Activated CD4-positive, alpha-beta T cell treated with anti-CD3 and anti-CD28 coated beads for 36 hours (primary cell): ENCODE measurements around the gene NUDT1. TPM values are rescaled to one million over a fixed set of nuclear protein-coding genes. Genes with fewer than 3 reads are reported as not detected.

ENCODE experiments used
- ATAC-seq: fragments of 200-7000 bp; cut with Tn5 transposase; one replicate; pipeline ENCODE4 v1.10.0; 2021; ENCODE audit warnings: mild to moderate bottlenecking, moderate library complexity
- CTCF ChIA-PET: fragments of 350-600 bp; sonication (Branson Sonifier 250); formaldehyde crosslinking; loops from one replicate; lab custom pipeline; 2021; ENCODE audit warnings: antibody characterized with exemption; lab: Charles Lee
- POLR2A ChIA-PET: fragments of 350-600 bp; sonication (Branson Sonifier 250); formaldehyde crosslinking; loops from one replicate; lab custom pipeline; 2021; ENCODE audit warnings: antibody characterized with exemption, inconsistent platforms; lab: Charles Lee
- DNase-seq: peaks from one replicate; pipeline ENCODE4 v3.0.0-alpha.2; 2020
- H3K27ac Mint-ChIP-seq: one replicate; pipeline ENCODE4 v1.8.0; 2021; ENCODE audit warnings: mixed read lengths
- H3K27me3 Mint-ChIP-seq: one replicate; pipeline ENCODE4 v1.8.0; 2021; ENCODE audit warnings: mixed read lengths
- H3K36me3 Mint-ChIP-seq: one replicate; pipeline ENCODE4 v1.8.0; 2021; ENCODE audit warnings: low read depth, mixed read lengths
- H3K4me1 Mint-ChIP-seq: one replicate; pipeline ENCODE4 v1.8.0; 2021; ENCODE audit warnings: mixed read lengths
- H3K4me3 Mint-ChIP-seq: one replicate; pipeline ENCODE4 v1.8.0; 2021; ENCODE audit warnings: mild to moderate bottlenecking, moderate library complexity, mixed read lengths
- H3K9me3 Mint-ChIP-seq: one replicate; pipeline ENCODE4 v1.8.0; 2021; ENCODE audit warnings: low read depth, mixed read lengths
- intact Hi-C, 2 experiments: fragments of 100-400 bp; cut with DNase I in 1 of 2; cut with micrococcal nuclease in 1 of 2; formaldehyde crosslinking; loops; one replicate each; pipeline versions ENCODE4 v1.14.2 to v1.15.1; 2022 to 2024; cut with DNase I, micrococcal nuclease
- total RNA-seq, 2 experiments: library from RNA; stranded (reverse); gene quantifications; one replicate each; pipeline ENCODE4 v1.2.3, GENCODE V29; 2021

NUDT1 gene
- total RNA-seq, 2 experiments from 2014 or later, result 52.5 to 100 TPM

GRCh38 chr7:2199956-2200583 is 42.0 kb upstream of the NUDT1 start:
- H3K27ac Mint-ChIP-seq, result no peak overlapping the region
- no peak for ATAC-seq
- H3K4me1 Mint-ChIP-seq, result no peaks in the 10 kb centered on the region
- ChIA-PET CTCF (no interaction called here), POLR2A (no interaction called here)
- H3K4me3 Mint-ChIP-seq, result no peak overlapping the region
- DNase-seq, result no peak
- H3K9me3 Mint-ChIP-seq, result no peaks in the 10 kb centered on the region
- intact Hi-C loops, result no loop called here
- H3K27me3 Mint-ChIP-seq, result no peaks in the 10 kb centered on the region
- H3K36me3 Mint-ChIP-seq, result peaks cover 30% of the 10 kb centered on the region

- Mint-ChIP-seq H3K36me3 (peaks cover 25% of the 10 kb centered on the region), H3K27ac (no peak overlapping the region), H3K4me3 (no peak overlapping the region), H3K27me3 (no peaks in the 10 kb centered on the region), H3K9me3 (no peaks in the 10 kb centered on the region), H3K4me1 (no peaks in the 10 kb centered on the region)
- no peak for ATAC-seq
- CTCF ChIA-PET, result no interaction called here
- DNase-seq, result no peak
- intact Hi-C loops, result no loop called here
- POLR2A ChIA-PET, result no interaction called here
Measured at GRCh38 chr7:2200584-2200980, 41.4 kb upstream of the NUDT1 start.

- DNase-seq (no peak), ATAC-seq (no peak)
- Mint-ChIP-seq H3K4me3 (no peak overlapping the region), H3K36me3 (peaks cover 20% of the 10 kb centered on the region), H3K27me3 (no peaks in the 10 kb centered on the region), H3K27ac (no peak overlapping the region), H3K9me3 (no peaks in the 10 kb centered on the region), H3K4me1 (no peaks in the 10 kb centered on the region)
- ChIA-PET CTCF (no interaction called here), POLR2A (no interaction called here)
- intact Hi-C loops, result no loop called here
Measured at GRCh38 chr7:2201128-2201527, 40.9 kb upstream of the NUDT1 start.

GRCh38 chr7:2201686-2202360 is 40.2 kb upstream of the NUDT1 start:
- peaks cover 13% of the 10 kb centered on the region for H3K36me3 Mint-ChIP-seq
- no peak overlapping the region for H3K4me3 Mint-ChIP-seq
- no peaks in the 10 kb centered on the region for H3K27me3 Mint-ChIP-seq
- H3K9me3 Mint-ChIP-seq, result no peaks in the 10 kb centered on the region
- intact Hi-C loops, result no loop called here
- no peaks in the 10 kb centered on the region for H3K4me1 Mint-ChIP-seq
- no peak for ATAC-seq
- ChIA-PET CTCF (interaction anchor here (0.9 kb wide), 1 partner anchor 11 kb away, joined by 3 read pairs; no protein-coding TSS in a partner anchor), POLR2A (no interaction called here)
- no peak overlapping the region for H3K27ac Mint-ChIP-seq
- no peak for DNase-seq

GRCh38 chr7:2202361-2202761 is 39.7 kb upstream of the NUDT1 start:
- H3K4me3 Mint-ChIP-seq, result no peak overlapping the region
- POLR2A ChIA-PET, result no interaction called here

GRCh38 chr7:2202901-2203765 is 38.9 kb upstream of the NUDT1 start:
- DNase-seq, result no peak
- Mint-ChIP-seq H3K4me3 (no peak overlapping the region), H3K9me3 (no peaks in the 10 kb centered on the region), H3K27me3 (no peaks in the 10 kb centered on the region), H3K36me3 (peaks cover 8% of the 10 kb centered on the region), H3K4me1 (no peaks in the 10 kb centered on the region), H3K27ac (no peak overlapping the region)
- POLR2A ChIA-PET, result no interaction called here
- CTCF ChIA-PET, result interaction anchor here (0.6 to 1.2 kb wide), 2 partner anchors 29 to 35 kb away, joined by 3 to 6 read pairs; partner anchors contain the start of gene MAD1L1
- no peak for ATAC-seq
- intact Hi-C loops, result no loop called here

More at GRCh38 chr7:2202361-2202761, 39.7 kb upstream of the NUDT1 start:
- H3K9me3 Mint-ChIP-seq, result no peaks in the 10 kb centered on the region
- ATAC-seq (no peak), DNase-seq (no peak)
- H3K27ac Mint-ChIP-seq, result no peak overlapping the region
- no peaks in the 10 kb centered on the region for H3K27me3 Mint-ChIP-seq
- peaks cover 11% of the 10 kb centered on the region for H3K36me3 Mint-ChIP-seq
- intact Hi-C loops, result no loop called here
- no peaks in the 10 kb centered on the region for H3K4me1 Mint-ChIP-seq
- CTCF ChIA-PET, result interaction anchor here (0.9 kb wide), 1 partner anchor 12 kb away, joined by 3 read pairs; no protein-coding TSS in a partner anchor

GRCh38 chr7:2203766-2204300 is 38.2 kb upstream of the NUDT1 start:
- ATAC-seq (no peak), DNase-seq (no peak)
- H3K9me3 Mint-ChIP-seq, result no peaks in the 10 kb centered on the region
- ChIA-PET POLR2A (no interaction called here), CTCF (interaction anchor here (0.6 to 1.2 kb wide), 3 partner anchors 9 to 35 kb away, joined by 3 to 6 read pairs (median 4); partner anchors contain the start of gene MAD1L1)
- intact Hi-C loops, result no loop called here
- no peak overlapping the region for H3K27ac Mint-ChIP-seq
- no peaks in the 10 kb centered on the region for H3K27me3 Mint-ChIP-seq
- H3K4me1 Mint-ChIP-seq, result no peaks in the 10 kb centered on the region
- peaks cover 8% of the 10 kb centered on the region for H3K36me3 Mint-ChIP-seq
- H3K4me3 Mint-ChIP-seq, result no peak overlapping the region

GRCh38 chr7:2204446-2204845 is 37.6 kb upstream of the NUDT1 start:
- Mint-ChIP-seq H3K36me3 (peaks cover 8% of the 10 kb centered on the region), H3K4me1 (no peaks in the 10 kb centered on the region), H3K4me3 (no peak overlapping the region), H3K27ac (no peak overlapping the region), H3K9me3 (no peaks in the 10 kb centered on the region), H3K27me3 (no peaks in the 10 kb centered on the region)
- ChIA-PET CTCF (interaction anchor here (1.2 kb wide), 1 partner anchor 9 kb away, joined by 4 read pairs; no protein-coding TSS in a partner anchor), POLR2A (no interaction called here)
- intact Hi-C loops, result no loop called here
- no peak for ATAC-seq
- no peak for DNase-seq

GRCh38 chr7:2205036-2205780 is 36.8 kb upstream of the NUDT1 start:
- intact Hi-C loops, result loop anchor here in 1 of 2 experiments (5.0 kb wide), 1 partner anchor 103 kb away; no protein-coding TSS in a partner anchor
- ATAC-seq (no peak), DNase-seq (no peak)
- H3K4me3 Mint-ChIP-seq, result no peak overlapping the region
- CTCF ChIA-PET, result no interaction called here
- no peak overlapping the region for H3K27ac Mint-ChIP-seq
- POLR2A ChIA-PET, result no interaction called here
- H3K9me3 Mint-ChIP-seq, result no peaks in the 10 kb centered on the region
- peaks cover 4% of the 10 kb centered on the region for H3K4me1 Mint-ChIP-seq
- peaks cover 8% of the 10 kb centered on the region for H3K36me3 Mint-ChIP-seq
- H3K27me3 Mint-ChIP-seq, result no peaks in the 10 kb centered on the region

- peaks cover 4% of the 10 kb centered on the region for H3K4me1 Mint-ChIP-seq
- ATAC-seq, result no peak
- intact Hi-C loops, result loop anchor here in 1 of 2 experiments (1.0 to 5.0 kb wide), 3 partner anchors 106 to 629 kb away; no protein-coding TSS in a partner anchor
- CTCF ChIA-PET, result interaction anchor here (1.0 kb wide), 1 partner anchor 37 kb away, joined by 3 read pairs; no protein-coding TSS in a partner anchor
- no peaks in the 10 kb centered on the region for H3K9me3 Mint-ChIP-seq
- POLR2A ChIA-PET, result no interaction called here
- H3K27me3 Mint-ChIP-seq, result no peaks in the 10 kb centered on the region
- H3K36me3 Mint-ChIP-seq, result peaks cover 11% of the 10 kb centered on the region
- no peak overlapping the region for H3K27ac Mint-ChIP-seq
- H3K4me3 Mint-ChIP-seq, result no peak overlapping the region
- no peak for DNase-seq
Measured at GRCh38 chr7:2208712-2209111, 33.3 kb upstream of the NUDT1 start.
